GM23248 (cell line): ENCODE measurements around the gene CHST11.

Source experiments
- EZH2 ChIP-seq: fragments of 200-600 bp; sonication (generic); IDR thresholded peaks from 2 replicates; pipeline ENCODE4 v1.6.1; 2018; ENCODE audit warnings: antibody characterized with exemption, mild to moderate bottlenecking; ENCODE audit not compliant: insufficient read depth, poor library complexity, severe bottlenecking
- EZH2phosphoT487 ChIP-seq: fragments of 200-600 bp; sonication (generic); IDR thresholded peaks from 2 replicates; pipeline ENCODE4 v1.6.1; 2018; ENCODE audit warnings: antibody characterized with exemption, moderate library complexity, mild to moderate bottlenecking, low read depth; ENCODE audit not compliant: insufficient read depth

DNA sequence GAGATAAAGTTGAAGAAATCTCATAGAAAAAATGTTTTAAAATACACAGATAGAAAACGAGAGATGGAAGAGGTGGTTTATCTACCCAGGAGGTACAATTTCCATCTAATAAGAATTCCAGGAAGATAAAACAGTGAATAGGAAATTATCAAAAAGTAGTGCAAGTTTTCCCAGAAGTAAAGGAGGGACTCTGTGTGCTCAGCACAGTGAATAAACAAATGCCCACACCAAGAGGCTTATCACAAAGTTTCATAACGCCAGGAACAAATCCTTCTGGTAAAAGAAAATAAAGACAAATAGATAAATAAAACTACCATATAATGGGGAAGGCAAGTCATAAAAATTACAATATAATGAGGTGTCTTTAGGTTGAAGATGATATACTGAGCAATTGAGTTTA, 322.4 kb downstream of the CHST11 start:
- TF ChIP-seq EZH2 (no peak), EZH2phosphoT487 (no peak)
